Measurements from ENCODE around the gene PRPF38B.
A peak's percentile ranks its signal among the peaks of the same experiment; 100 is the strongest.
"Not testable (repeated sequence)": the region's sequence is repeated elsewhere in the genome, so short reads cannot be mapped to it uniquely, and the experiment has no call there.

Gene PRPF38B

DNA sequence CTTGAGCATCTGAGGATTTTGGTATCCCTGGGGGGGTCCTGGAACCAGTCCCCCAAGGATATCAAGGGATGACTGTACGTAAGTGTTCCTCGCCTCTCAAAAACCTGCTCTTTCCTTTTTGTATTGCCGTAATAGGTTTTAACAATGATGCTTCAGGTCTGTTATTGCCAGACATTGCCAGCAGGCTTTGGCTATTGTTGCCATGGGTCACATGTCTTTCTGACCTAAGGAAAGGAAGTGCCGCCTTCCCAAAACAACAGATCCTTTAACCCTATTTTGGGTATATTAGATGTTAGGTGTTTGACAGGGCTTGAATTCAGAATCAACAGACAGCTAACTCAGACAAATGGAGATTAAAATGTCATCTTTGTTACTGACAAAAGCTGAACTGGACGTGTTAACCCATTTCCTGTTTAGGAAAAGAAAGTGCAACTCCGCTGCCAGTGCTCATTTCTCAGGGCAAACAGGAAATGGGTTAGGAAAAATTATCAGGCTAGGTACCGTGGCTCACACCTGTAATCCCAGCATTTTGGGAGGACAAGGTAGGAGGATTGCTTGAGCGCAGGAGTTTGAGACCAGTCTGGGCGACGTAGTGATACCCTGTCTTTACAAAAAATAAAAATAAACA is 12.4 kb upstream of the PRPF38B start:
- no peak for DNase-seq

GRCh38 chr1:108681701-108682100 is 10.4 kb upstream of the PRPF38B start:
- not testable (repeated sequence) for DNase-seq

- no peak for DNase-seq
These were observed 6.6 kb upstream of the PRPF38B start for GRCh38 chr1:108685529-108685928.

GRCh38 chr1:108686614-108687313 is 5.3 kb upstream of the PRPF38B start:
- DNase-seq = no peak

DNA sequence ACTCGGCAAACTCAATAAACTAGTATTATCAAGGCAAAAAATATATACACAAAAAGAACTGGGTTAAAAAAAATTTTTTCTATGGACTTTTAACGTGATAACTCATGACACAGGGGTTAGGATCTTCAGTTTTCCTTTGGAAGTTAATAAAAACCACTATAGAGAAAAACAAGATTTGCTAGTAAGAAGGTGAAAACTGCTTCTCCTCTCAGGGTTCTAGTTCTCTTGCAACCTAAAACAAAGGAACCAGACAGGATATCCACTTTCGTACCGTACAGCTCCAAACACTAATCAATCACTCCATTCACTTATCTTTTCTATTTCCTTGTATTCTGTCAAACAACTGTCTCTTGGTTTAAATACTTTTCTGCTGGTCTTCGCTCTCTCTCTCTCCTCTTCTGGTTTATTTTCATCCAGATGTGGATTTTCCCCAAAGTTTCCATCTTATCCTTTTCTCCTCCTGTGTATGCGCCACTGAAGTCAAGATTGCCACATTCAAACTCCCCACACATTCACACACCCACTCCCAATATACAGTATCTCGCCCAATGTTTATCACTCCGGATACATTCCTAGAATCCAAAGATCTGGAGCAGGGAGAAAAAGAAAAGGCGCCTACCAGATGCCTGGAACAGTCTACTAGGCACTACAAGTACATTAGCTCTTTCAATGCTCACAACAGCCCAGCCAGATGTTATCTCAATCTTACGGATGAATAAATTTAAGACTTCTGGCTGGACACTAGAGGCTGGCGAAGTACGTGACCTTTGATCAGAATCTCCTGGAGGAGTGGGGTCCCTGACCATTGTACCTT is 775 bp upstream of the PRPF38B start:
- no peak for DNase-seq

DNA sequence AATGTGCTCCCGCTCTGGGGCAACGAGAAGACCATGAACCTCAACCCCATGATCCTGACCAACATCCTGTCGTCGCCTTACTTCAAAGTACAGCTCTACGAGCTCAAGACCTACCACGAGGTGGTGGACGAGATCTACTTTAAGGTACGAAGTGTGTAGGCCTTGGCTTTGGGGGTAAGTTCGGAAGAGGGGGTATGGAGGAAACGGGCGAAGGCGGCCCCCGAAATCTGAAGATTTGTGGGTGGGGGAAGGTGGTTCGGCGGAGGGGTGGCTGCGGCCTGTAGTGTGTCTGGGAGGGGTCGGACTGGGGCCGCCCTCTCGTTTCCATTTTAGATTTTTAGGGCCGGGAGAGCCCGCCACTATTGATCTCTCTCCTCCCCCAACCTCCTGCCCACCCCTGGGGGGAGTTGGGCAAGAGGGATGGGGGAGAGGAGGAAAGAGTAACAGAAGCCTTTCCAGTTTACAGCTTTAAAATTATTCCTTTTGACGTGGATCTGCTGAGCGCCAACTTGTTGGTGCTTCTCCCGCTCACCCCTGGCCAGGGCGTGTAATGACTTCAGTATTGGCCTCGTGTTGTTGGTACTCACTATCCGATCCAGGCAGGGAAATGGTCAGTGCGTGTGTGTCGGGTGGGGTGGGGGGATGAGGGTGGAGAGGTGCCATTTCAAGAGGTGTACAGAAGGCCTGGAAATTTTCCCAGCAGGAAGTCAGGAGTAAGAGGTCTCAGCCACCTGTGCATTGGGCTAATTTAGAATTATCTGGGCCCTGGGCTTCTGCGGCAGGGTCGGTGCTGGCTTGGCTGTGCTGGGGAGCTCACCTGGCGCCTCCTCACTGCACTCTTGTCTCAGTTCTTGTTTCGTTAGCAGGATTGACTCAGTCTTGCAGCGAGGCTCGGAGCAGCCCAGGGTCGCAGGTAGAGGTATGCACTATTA is 880 bp downstream of the PRPF38B start:
- peak; percentile 88 for DNase-seq

GRCh38 chr1:108695535-108695934 is 3.4 kb downstream of the PRPF38B start:
- DNase-seq = no peak

GRCh38 chr1:108699375-108700332 is 7.5 kb downstream of the PRPF38B start:
- DNase-seq = no peak

DNA sequence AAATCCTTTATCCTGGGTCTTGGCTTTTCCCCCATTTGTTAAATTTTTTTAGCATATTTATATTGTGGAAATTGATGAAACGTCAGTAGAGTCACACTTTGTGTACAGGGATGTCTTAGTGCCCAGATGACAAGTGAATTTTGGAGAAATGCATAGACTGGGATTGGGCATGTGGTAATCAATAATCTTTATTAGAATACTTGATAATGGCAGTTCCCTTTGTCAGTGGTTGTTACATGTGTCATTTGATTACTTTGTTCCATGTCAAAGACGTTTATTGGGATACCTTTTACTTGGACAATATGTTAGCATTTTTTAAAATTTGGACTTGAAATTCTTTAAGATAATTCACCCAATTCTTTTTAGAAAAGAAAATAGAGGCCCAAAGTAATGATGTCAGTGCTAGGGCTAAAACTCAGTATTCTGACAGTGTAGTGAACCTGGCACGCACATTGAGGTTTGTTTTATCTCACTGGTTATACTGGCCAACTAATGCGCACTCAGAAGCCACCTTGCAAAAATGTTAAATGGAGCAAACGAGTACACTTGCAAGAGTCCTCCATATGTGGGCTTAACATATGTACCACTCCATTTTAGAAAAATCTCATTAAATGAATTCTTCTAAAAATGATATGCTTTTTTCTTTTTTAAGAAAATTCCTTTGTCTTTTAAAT is 9.2 kb downstream of the PRPF38B start:
- no peak for DNase-seq

GRCh38 chr1:108702109-108702508 is 10.0 kb downstream of the PRPF38B start:
- DNase-seq = not testable (repeated sequence)

DNA sequence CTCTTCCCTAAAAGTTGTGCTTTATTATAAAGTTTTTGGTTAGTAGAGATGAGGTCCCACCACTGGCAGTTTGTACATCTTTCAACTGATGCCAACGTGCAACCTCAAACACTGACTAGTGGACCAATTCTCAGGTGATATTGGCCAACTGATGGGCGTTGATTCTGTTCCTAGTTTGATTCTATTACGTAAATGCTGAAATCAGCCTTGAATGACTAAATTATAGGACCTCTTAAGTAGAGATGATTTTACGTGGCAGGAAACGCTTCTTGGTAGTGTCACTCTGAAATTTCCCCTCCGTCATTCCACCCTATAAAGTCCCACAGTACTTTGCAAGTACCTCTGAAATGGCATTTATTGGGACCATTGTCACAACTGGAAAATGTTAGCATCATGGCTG is 11.8 kb downstream of the PRPF38B start:
- DNase-seq = peak; percentile 61

GRCh38 chr1:108704496-108704895 is 12.4 kb downstream of the PRPF38B start:
- no peak for DNase-seq

GRCh38 chr1:108706643-108707042 is 14.5 kb downstream of the PRPF38B start:
- no peak for DNase-seq

GRCh38 chr1:108708691-108709660 is 16.9 kb downstream of the PRPF38B start:
- DNase-seq = peak; percentile 79

GRCh38 chr1:108712606-108713150 is 20.6 kb downstream of the PRPF38B start, which contains the start of gene FNDC7:
FNDC7 (plus strand) TSS chr1:108712908; CDS start chr1:108712934, 26 bp downstream.
- no peak for DNase-seq

- no peak for DNase-seq
These were observed 23.8 kb downstream of the PRPF38B start for GRCh38 chr1:108715932-108716331.

GRCh38 chr1:108716437-108717230 is 24.5 kb downstream of the PRPF38B start:
- no peak for DNase-seq

- DNase-seq = no peak
These were observed 25.7 kb downstream of the PRPF38B start for GRCh38 chr1:108717774-108718316.

Data from CD4-positive, alpha-beta T cell treated with Interleukin-4 for 4 hours (primary cell).